ENCODE results near the gene CLASP1. TPM values are rescaled to one million over a fixed set of nuclear protein-coding genes. Genes with fewer than 3 reads are reported as not detected.

Gene CLASP1
- total RNA-seq, 4 donors from 2014 or later: 14.1 to 110 (median 55.9) TPM

GRCh38 chr2:121576263-121576662 lies 73.0 kb downstream of the CLASP1 start:
- H3K4me1 ChIP-seq: no peaks in the 10 kb centered on the region
- H3K36me3 ChIP-seq: no peaks in the 10 kb centered on the region
- TF ChIP-seq, protein P1, sequence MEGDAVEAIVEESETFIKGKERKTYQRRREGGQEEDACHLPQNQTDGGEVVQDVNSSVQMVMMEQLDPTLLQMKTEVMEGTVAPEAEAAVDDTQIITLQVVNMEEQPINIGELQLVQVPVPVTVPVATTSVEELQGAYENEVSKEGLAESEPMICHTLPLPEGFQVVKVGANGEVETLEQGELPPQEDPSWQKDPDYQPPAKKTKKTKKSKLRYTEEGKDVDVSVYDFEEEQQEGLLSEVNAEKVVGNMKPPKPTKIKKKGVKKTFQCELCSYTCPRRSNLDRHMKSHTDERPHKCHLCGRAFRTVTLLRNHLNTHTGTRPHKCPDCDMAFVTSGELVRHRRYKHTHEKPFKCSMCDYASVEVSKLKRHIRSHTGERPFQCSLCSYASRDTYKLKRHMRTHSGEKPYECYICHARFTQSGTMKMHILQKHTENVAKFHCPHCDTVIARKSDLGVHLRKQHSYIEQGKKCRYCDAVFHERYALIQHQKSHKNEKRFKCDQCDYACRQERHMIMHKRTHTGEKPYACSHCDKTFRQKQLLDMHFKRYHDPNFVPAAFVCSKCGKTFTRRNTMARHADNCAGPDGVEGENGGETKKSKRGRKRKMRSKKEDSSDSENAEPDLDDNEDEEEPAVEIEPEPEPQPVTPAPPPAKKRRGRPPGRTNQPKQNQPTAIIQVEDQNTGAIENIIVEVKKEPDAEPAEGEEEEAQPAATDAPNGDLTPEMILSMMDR (IDR thresholded peaks at IDR 0.05): no peak
- no peak for TF ChIP-seq POLR2A (IDR thresholded peaks at IDR 0.05)
- intact Hi-C loops (cut with DNase I; ENCODE audit: low total_unique reads): no loop called here
- H3K9me3 ChIP-seq: no peaks in the 10 kb centered on the region
- H3K27me3 ChIP-seq: no peaks in the 10 kb centered on the region
- no peak overlapping the region for H3K4me3 ChIP-seq
- H3K27ac ChIP-seq: no peak overlapping the region
- DNase-seq: no peak

- Histone ChIP-seq H3K4me1 (no peaks in the 10 kb centered on the region), H3K27ac (no peak overlapping the region), H3K36me3 (no peaks in the 10 kb centered on the region), H3K9me3 (no peaks in the 10 kb centered on the region), H3K4me3 (no peak overlapping the region), H3K27me3 (no peaks in the 10 kb centered on the region)
- intact Hi-C loops (cut with DNase I; ENCODE audit: low total_unique reads): no loop called here
- DNase-seq: no peak
- TF ChIP-seq, protein P1 (IDR thresholded peaks at IDR 0.05): no peak
- no peak for TF ChIP-seq POLR2A (IDR thresholded peaks at IDR 0.05)
Measured at GRCh38 chr2:121575800-121576199, 73.5 kb downstream of the CLASP1 start.

DNA sequence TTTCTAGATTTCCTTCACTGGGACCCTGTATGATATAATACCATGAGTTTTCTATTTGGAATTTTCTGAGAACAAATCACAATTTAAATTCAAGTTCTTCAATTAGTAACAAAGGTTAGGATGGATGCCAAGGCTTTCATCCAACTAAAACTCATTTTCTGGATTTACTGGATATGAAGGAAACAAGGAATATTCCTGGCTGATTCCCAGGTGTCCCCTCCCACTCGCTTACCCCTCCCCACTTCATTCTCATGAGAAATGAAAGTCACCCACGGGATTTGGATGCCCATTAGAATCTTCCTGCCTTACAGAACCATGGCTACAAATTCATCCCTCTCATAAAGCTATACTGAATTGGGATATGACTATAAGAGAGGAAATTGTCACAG lies 78.6 kb downstream of the CLASP1 start:
- Histone ChIP-seq H3K4me3 (no peak overlapping the region), H3K27ac (no peak overlapping the region), H3K4me1 (no peaks in the 10 kb centered on the region), H3K9me3 (no peaks in the 10 kb centered on the region), H3K27me3 (no peaks in the 10 kb centered on the region), H3K36me3 (no peaks in the 10 kb centered on the region)
- TF ChIP-seq POLR2A (IDR thresholded peaks at IDR 0.05): no peak
- TF ChIP-seq, protein P1 (IDR thresholded peaks at IDR 0.05): no peak
- DNase-seq: no peak
- intact Hi-C loops (cut with DNase I; ENCODE audit: low total_unique reads): no loop called here

DNA sequence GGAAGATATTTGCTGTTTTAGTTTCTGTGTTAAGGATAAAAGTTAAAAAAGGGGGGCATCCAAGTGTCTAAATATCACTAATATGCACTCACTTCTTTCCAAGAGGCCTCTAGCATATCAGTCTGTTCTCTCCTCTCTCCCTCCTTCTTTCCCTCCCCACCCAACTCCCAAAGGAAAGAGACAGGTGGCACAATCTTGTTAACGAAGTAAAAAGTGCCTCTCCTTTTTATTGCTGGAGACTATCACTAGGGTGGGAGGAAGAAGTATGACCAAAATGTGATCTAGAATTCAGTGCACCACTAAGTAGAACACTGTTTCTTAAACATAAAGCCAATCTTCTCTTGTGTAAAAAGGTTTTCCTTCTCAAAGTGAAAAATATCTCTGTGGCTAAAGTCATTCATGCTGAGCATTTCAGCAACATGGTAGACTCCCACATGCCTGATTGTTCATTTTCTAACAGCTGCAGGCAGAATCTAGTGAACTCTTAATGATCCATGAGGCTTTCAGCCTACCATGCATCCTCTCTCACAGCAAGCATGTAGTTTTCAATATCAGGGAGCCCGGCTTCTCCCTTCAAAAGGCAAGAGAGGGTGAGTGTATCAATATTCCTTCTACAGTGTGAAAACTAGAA lies 79.1 kb downstream of the CLASP1 start:
- TF ChIP-seq POLR2A (IDR thresholded peaks at IDR 0.05): no peak
- H3K27me3 ChIP-seq: no peaks in the 10 kb centered on the region
- no peaks in the 10 kb centered on the region for H3K36me3 ChIP-seq
- no peak overlapping the region for H3K27ac ChIP-seq
- no peak for DNase-seq
- no peak overlapping the region for H3K4me3 ChIP-seq
- H3K4me1 ChIP-seq: no peaks in the 10 kb centered on the region
- H3K9me3 ChIP-seq: no peaks in the 10 kb centered on the region
- intact Hi-C loops (cut with DNase I; ENCODE audit: low total_unique reads): no loop called here

GRCh38 chr2:121567957-121568409 lies 81.3 kb downstream of the CLASP1 start:
- H3K27me3 ChIP-seq: no peaks in the 10 kb centered on the region
- no peaks in the 10 kb centered on the region for H3K9me3 ChIP-seq
- no peak for TF ChIP-seq POLR2A (IDR thresholded peaks at IDR 0.05)
- TF ChIP-seq, protein P1 (IDR thresholded peaks at IDR 0.05): no peak
- no peak overlapping the region for H3K27ac ChIP-seq
- H3K36me3 ChIP-seq: no peaks in the 10 kb centered on the region
- no peaks in the 10 kb centered on the region for H3K4me1 ChIP-seq
- intact Hi-C loops (cut with DNase I; ENCODE audit: low total_unique reads): no loop called here
- H3K4me3 ChIP-seq: no peak overlapping the region
- no peak for DNase-seq

- intact Hi-C loops (cut with DNase I; ENCODE audit: low total_unique reads): no loop called here
- H3K4me3 ChIP-seq: no peak overlapping the region
- TF ChIP-seq, protein P1 (IDR thresholded peaks at IDR 0.05): no peak
- no peak for TF ChIP-seq POLR2A (IDR thresholded peaks at IDR 0.05)
- H3K27ac ChIP-seq: no peak overlapping the region
- DNase-seq: no peak
- no peaks in the 10 kb centered on the region for H3K27me3 ChIP-seq
- H3K4me1 ChIP-seq: no peaks in the 10 kb centered on the region
- no peaks in the 10 kb centered on the region for H3K36me3 ChIP-seq
- H3K9me3 ChIP-seq: no peaks in the 10 kb centered on the region
Measured at GRCh38 chr2:121567452-121567851, 81.8 kb downstream of the CLASP1 start.
